SK-N-SH treated with all-trans-retinoic acid at 6 μM for 48 hours (cell line): ENCODE results near the gene HERC2.
"Not testable (repeated sequence)": the region's sequence is repeated elsewhere in the genome, so short reads cannot be mapped to it uniquely, and the experiment has no call there.

Experiments used
- ATAC-seq: fragments of 200-7000 bp; cut with Tn5 transposase; 3 replicates; pipeline ENCODE4 v1.9.1; 2020; ENCODE audit warnings: mild to moderate bottlenecking, moderate library complexity
- ARNTL ChIP-seq: fragments of 450-650 bp; formaldehyde crosslinking; IDR thresholded peaks from 2 replicates; pipeline ENCODE4 v1.5.0; 2020; ENCODE audit warnings: low read depth, mild to moderate bottlenecking, moderate library complexity, borderline replicate concordance
- CREB5 ChIP-seq: fragments of 250-450 bp; sonication (Bioruptor Pico); IDR thresholded peaks from 2 replicates; pipeline ENCODE4 v1.5.1; 2020; ENCODE audit warnings: low read depth, mild to moderate bottlenecking, moderate library complexity
- CSDC2 ChIP-seq: fragments of 250-450 bp; sonication (Bioruptor Pico); IDR thresholded peaks from 2 replicates; pipeline ENCODE4 v1.5.0; 2020; ENCODE audit warnings: mild to moderate bottlenecking, moderate library complexity
- ESRRG ChIP-seq: fragments of 250-450 bp; sonication (Bioruptor Pico); IDR thresholded peaks from 2 replicates; pipeline ENCODE4 v1.6.1; 2021; ENCODE audit warnings: mild to moderate bottlenecking
- GLIS3 ChIP-seq: fragments of 250-450 bp; sonication (Bioruptor Pico); IDR thresholded peaks from 2 replicates; pipeline ENCODE4 v1.5.0; 2020; ENCODE audit warnings: mild to moderate bottlenecking, moderate library complexity
- ISL1 ChIP-seq: fragments of 250-450 bp; sonication (Bioruptor Pico); IDR thresholded peaks from 2 replicates; pipeline ENCODE4 v2.1.2; 2022; ENCODE audit warnings: mild to moderate bottlenecking, moderate library complexity
- OSR1 ChIP-seq: fragments of 250-450 bp; sonication (Bioruptor Pico); IDR thresholded peaks from 2 replicates; pipeline ENCODE4 v1.8.0; 2022; ENCODE audit warnings: moderate library complexity, mild to moderate bottlenecking, inconsistent platforms
- PPARA ChIP-seq: fragments of 250-450 bp; sonication (Bioruptor Pico); IDR thresholded peaks from 2 replicates; pipeline ENCODE4 v1.5.0; 2020; ENCODE audit warnings: mild to moderate bottlenecking, borderline replicate concordance
- SNAI2 ChIP-seq: fragments of 250-450 bp; sonication (Bioruptor Pico); IDR thresholded peaks from 2 replicates; pipeline ENCODE4 v1.5.0; 2020; ENCODE audit warnings: mild to moderate bottlenecking, moderate library complexity
- TCF4 ChIP-seq: fragments of 250-450 bp; sonication (Bioruptor Pico); IDR thresholded peaks from 2 replicates; pipeline ENCODE4 v1.8.0; 2021; ENCODE audit warnings: mild to moderate bottlenecking, moderate library complexity, borderline replicate concordance
- TOX ChIP-seq: fragments of 250-450 bp; sonication (Bioruptor Pico); IDR thresholded peaks from 2 replicates; pipeline ENCODE4 v1.8.0; 2021; ENCODE audit warnings: mild to moderate bottlenecking, moderate library complexity, borderline replicate concordance
- TSHZ2 ChIP-seq: fragments of 250-450 bp; sonication (Bioruptor Pico); IDR thresholded peaks from 2 replicates; pipeline ENCODE4 v1.5.0; 2020; ENCODE audit warnings: mild to moderate bottlenecking, moderate library complexity
- ZC3H10 ChIP-seq: fragments of 250-450 bp; sonication (Bioruptor Pico); IDR thresholded peaks from 2 replicates; pipeline ENCODE4 v1.5.1; 2021; ENCODE audit warnings: mild to moderate bottlenecking, moderate library complexity
- ZFP3 ChIP-seq: fragments of 250-450 bp; sonication (Bioruptor Pico); IDR thresholded peaks from 2 replicates; pipeline ENCODE4 v1.5.0; 2020; ENCODE audit warnings: mild to moderate bottlenecking, moderate library complexity
- ZFP30 ChIP-seq: fragments of 450-650 bp; formaldehyde crosslinking; IDR thresholded peaks from 2 replicates; pipeline ENCODE4 v1.5.0; 2022; ENCODE audit warnings: mild to moderate bottlenecking, moderate library complexity
- ZNF565 ChIP-seq: fragments of 450-650 bp; formaldehyde crosslinking; conservative IDR thresholded peaks from 2 replicates; pipeline ENCODE4 v1.5.0; 2020; ENCODE audit warnings: low read depth, mild to moderate bottlenecking, moderate library complexity
- ZNF8 ChIP-seq: fragments of 450-650 bp; formaldehyde crosslinking; IDR thresholded peaks from 2 replicates; pipeline ENCODE4 v1.5.0; 2020; ENCODE audit warnings: mild to moderate bottlenecking, moderate library complexity
- TF ChIP-seq, protein P1 (sequence below): fragments of 250-450 bp; sonication (Bioruptor Pico); IDR thresholded peaks from 2 replicates; pipeline ENCODE4 v1.8.0; 2021; ENCODE audit warnings: low read depth, mild to moderate bottlenecking, moderate library complexity, borderline replicate concordance
- TF ChIP-seq, protein P2 (sequence below): fragments of 250-450 bp; sonication (Bioruptor Pico); IDR thresholded peaks from 2 replicates; pipeline ENCODE4 v1.5.1; 2021; ENCODE audit warnings: mild to moderate bottlenecking, moderate library complexity

The HERC2 gene

DNA sequence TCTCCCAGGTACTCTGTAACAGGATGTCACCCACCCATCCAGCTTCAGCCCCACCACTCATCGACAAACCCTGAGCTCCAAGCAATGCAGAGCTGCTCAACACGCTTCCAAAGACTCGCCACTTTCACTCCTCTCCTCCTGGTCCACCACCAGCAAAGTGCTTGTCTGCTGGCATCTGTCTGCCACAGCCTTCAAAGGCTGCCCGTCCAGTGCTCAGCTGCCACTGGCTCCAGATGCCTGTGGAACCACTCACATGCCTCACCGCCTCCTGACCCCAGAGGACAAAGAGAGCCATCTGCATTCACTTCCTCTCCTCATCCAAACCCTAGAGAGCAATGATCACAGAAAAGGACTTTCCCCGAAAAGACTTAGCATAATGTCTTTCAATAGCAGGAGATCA, 113.4 kb downstream of the HERC2 start:
- no peak for ATAC-seq
- TF ChIP-seq CREB5 (CRISPR knock-in tag) (no peak), ESRRG (CRISPR knock-in tag) (no peak), TCF4 (no peak), TSHZ2 (CRISPR knock-in tag) (no peak), CSDC2 (CRISPR knock-in tag) (no peak), OSR1 (CRISPR knock-in tag) (no peak), TOX (no peak), PPARA (no peak)
- TF ChIP-seq, protein P1, sequence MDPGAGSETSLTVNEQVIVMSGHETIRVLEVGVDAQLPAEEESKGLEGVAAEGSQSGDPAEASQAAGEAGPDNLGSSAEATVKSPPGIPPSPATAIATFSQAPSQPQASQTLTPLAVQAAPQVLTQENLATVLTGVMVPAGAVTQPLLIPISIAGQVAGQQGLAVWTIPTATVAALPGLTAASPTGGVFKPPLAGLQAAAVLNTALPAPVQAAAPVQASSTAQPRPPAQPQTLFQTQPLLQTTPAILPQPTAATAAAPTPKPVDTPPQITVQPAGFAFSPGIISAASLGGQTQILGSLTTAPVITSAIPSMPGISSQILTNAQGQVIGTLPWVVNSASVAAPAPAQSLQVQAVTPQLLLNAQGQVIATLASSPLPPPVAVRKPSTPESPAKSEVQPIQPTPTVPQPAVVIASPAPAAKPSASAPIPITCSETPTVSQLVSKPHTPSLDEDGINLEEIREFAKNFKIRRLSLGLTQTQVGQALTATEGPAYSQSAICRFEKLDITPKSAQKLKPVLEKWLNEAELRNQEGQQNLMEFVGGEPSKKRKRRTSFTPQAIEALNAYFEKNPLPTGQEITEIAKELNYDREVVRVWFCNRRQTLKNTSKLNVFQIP (CRISPR knock-in tag): no peak

DNA sequence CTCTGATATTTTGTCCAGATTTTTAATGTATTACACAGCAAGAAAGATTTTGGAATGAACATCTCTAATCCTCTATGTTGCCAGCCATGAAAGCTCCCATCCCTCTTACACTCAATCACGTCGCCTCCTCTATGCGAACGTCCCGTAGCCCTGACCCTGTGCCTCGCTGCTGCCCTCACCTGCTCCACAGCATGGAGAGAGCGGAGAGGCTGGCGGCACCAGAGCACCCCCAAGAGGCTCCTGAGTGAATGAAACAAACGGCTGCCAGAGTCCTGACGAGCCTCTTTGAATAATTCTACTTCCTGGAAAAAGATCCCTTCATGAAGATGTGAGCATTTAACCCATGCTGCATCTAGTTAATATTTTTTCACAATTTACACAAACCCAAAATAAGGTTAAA, 116.3 kb downstream of the HERC2 start:
- ATAC-seq: peak; percentile 46; the same call in 2 of the 3 replicates

DNA sequence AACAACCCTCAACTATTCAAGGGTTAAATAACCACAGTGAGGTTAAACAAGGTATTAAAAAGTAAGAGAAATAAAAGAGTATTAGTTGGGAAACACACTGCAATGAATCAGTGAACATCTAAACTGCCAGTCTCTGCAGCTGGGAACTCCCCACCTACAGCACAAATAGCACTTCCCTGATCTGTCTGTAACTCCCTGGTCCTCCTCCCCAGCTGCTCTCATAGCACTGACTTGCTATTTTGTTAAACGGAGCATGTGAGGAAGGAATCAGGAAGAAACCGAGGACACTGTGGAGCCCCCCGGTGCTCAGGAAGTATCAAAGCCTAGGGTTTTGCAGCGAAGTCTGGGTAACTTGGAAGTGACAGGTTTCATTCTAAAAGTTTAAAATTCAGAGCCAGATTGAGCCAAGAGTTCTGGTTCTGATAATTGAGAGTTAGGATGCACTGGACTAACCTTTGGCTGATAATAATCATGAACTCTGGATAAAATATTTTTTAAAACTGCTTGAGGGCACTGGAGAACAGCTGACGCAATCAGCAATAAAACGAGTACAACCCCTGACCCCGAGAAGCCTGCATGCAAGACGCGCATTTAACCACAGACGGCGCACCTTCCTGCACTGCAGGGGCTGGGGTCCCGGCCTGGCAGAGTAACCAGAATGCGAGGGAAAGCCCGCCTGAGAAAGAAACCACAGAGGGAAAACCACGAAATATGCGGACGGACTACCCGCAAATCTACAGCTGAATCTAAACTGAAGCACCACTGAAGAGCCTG, 118.7 kb downstream of the HERC2 start:
- not testable (repeated sequence) for ATAC-seq

GRCh38 chr15:28202124-28202523, 119.9 kb downstream of the HERC2 start:
- ATAC-seq: not testable (repeated sequence)

DNA sequence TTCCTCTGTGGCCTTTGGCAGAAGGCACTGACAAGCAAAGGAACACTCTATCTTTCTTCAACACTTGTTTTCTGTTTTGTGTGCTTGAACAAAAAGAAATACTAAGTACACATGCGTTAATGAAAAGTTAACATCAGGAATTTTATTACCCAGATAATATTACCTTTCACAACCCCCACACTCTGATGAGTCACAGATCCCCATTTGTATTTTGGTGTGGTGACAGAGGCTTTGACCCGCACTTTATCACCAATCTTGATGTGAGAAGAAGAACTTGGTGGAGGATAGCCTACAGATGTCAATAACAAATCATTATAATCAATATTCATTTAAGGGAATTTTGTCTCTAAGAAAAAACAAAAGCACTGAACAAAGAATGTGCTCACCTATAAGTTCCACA, 123.8 kb downstream of the HERC2 start:
- ATAC-seq: not testable (repeated sequence)

DNA sequence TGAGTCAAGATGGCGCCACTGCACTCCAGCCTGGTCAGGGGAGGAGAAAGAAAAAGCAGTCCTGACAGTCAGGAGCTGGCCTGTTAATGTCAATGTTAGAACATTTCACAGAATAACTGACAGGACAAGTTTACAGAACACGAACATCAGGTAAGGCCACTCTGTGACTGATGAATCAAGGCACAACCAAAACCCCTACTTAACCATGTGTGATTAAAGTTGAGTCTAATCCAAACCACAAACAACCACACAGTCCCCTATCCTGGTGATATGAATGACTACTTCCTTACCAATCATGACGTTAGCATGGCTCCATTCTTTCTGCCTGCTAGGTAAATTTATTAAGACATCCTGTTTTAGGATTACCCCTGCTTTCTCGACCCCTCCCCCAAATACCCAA, 124.3 kb downstream of the HERC2 start:
- not testable (repeated sequence) for ATAC-seq

DNA sequence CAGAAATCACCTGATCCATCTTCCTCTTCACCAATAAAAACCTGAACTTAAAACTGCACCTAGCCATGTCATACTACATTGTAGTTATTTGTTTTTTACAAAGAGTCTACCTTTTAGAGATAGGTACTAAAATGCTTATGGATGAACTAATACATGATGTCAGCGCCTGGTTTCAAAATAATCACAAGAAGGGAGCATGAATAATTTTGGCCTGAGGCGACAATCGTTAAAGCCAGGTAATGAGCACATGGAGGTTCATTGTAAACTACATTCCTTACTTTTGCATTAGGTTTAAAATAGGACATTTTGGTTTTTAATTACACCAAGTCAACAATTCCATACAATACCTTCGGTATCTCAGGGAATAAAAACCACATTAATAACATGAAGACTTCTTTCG, 125.4 kb downstream of the HERC2 start:
- ATAC-seq: not testable (repeated sequence)

GRCh38 chr15:28192772-28193171, 129.2 kb downstream of the HERC2 start:
- ATAC-seq: no peak
- TF ChIP-seq GLIS3 (CRISPR knock-in tag): no peak
- TF ChIP-seq ZC3H10 (CRISPR knock-in tag): no peak
- no peak for TF ChIP-seq ZFP3 (CRISPR knock-in tag)
- TF ChIP-seq TSHZ2 (CRISPR knock-in tag): no peak
- no peak for TF ChIP-seq CSDC2 (CRISPR knock-in tag)
- no peak for TF ChIP-seq PPARA
- TF ChIP-seq SNAI2 (CRISPR knock-in tag): no peak
- TF ChIP-seq, protein P2, sequence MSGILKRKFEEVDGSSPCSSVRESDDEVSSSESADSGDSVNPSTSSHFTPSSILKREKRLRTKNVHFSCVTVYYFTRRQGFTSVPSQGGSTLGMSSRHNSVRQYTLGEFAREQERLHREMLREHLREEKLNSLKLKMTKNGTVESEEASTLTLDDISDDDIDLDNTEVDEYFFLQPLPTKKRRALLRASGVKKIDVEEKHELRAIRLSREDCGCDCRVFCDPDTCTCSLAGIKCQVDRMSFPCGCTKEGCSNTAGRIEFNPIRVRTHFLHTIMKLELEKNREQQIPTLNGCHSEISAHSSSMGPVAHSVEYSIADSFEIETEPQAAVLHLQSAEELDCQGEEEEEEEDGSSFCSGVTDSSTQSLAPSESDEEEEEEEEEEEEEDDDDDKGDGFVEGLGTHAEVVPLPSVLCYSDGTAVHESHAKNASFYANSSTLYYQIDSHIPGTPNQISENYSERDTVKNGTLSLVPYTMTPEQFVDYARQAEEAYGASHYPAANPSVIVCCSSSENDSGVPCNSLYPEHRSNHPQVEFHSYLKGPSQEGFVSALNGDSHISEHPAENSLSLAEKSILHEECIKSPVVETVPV (CRISPR knock-in tag): no peak
- no peak for TF ChIP-seq ISL1 (CRISPR knock-in tag)
- TF ChIP-seq ARNTL (CRISPR knock-in tag): no peak
- no peak for TF ChIP-seq ZNF8 (CRISPR knock-in tag)
- no peak for TF ChIP-seq TCF4
- no peak for TF ChIP-seq ZNF565 (CRISPR knock-in tag)
- TF ChIP-seq ZFP30 (CRISPR knock-in tag): no peak
- no peak for TF ChIP-seq TOX
